Peyer's patch (tissue), 4 donors: Measurements from ENCODE around the gene MORF4L1.

Experiments
- POLR2A ChIP-seq, 2 donors: fragments of 450-650 bp; IDR thresholded peaks; one replicate each; pipeline ENCODE4 v1.5.1; 2017; ENCODE audit warnings: antibody characterized with exemption in 2 of 2, mild to moderate bottlenecking in 2 of 2, moderate library complexity in 2 of 2
- TF ChIP-seq, protein P1 (sequence below), 6 experiments: fragments of 450-650 bp in 4 of 6; fragments of 200-600 bp in 2 of 6; sonication (generic) in 1 of 6; IDR thresholded peaks; one replicate each; pipeline ENCODE4 v1.5.1; 2017 to 2019; ENCODE audit warnings: antibody characterized with exemption in 6 of 6, mild to moderate bottlenecking in 3 of 6, moderate library complexity in 1 of 6

DNA sequence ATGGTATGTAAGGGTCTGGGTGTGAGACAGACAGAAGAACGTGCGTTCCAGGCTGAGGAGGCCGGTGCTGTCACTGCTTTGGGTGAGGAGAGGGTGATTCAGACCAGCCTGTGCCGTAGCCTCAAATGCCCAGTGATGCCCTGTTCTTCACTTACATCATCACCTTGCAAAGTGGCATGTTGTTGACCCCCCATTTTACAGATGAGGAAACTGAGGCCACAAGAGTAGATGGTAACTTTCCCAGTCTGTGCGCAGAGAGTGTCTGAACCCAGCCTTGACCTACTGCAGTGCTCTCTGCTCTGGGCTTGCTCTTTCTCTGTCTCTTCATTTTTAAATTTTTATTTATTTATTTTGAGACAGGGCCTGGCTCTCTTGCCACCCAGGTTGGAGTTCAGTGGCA is 73.8 kb downstream of the MORF4L1 start:
- TF ChIP-seq, protein P1, sequence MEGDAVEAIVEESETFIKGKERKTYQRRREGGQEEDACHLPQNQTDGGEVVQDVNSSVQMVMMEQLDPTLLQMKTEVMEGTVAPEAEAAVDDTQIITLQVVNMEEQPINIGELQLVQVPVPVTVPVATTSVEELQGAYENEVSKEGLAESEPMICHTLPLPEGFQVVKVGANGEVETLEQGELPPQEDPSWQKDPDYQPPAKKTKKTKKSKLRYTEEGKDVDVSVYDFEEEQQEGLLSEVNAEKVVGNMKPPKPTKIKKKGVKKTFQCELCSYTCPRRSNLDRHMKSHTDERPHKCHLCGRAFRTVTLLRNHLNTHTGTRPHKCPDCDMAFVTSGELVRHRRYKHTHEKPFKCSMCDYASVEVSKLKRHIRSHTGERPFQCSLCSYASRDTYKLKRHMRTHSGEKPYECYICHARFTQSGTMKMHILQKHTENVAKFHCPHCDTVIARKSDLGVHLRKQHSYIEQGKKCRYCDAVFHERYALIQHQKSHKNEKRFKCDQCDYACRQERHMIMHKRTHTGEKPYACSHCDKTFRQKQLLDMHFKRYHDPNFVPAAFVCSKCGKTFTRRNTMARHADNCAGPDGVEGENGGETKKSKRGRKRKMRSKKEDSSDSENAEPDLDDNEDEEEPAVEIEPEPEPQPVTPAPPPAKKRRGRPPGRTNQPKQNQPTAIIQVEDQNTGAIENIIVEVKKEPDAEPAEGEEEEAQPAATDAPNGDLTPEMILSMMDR (IDR thresholded peaks at IDR 0.05): no peak
- TF ChIP-seq POLR2A (IDR thresholded peaks at IDR 0.05): no peak
